Loucy (cell line): ENCODE data around the gene PHF12.
A peak's percentile ranks its signal among the peaks of the same experiment; 100 is the strongest.

Experiments used
- H2AFZ ChIP-seq: fragments of 200-600 bp; sonication (generic); 2 replicates; pipeline ENCODE4 v1.6.0; 2016; ENCODE audit warnings: antibody characterized with exemption, mild to moderate bottlenecking, low read length, moderate library complexity
- H3F3A ChIP-seq: fragments of 200-600 bp; 2 replicates; pipeline ENCODE4 v1.6.0; 2016; ENCODE audit warnings: antibody characterized with exemption, low read depth, mild to moderate bottlenecking
- H3K27me3 ChIP-seq: fragments of 200-600 bp; sonication (generic); 2 replicates; pipeline ENCODE4 v1.6.1; 2014; ENCODE audit warnings: low read length, mild to moderate bottlenecking; ENCODE audit not compliant: insufficient read depth, poor library complexity, severe bottlenecking
- H3K36me3 ChIP-seq: fragments of 200-600 bp; sonication (generic); 2 replicates; pipeline ENCODE4 v1.6.1; 2016; ENCODE audit warnings: low read length; ENCODE audit not compliant: insufficient read depth
- H3K4me1 ChIP-seq: fragments of 200-600 bp; sonication (generic); 2 replicates; pipeline ENCODE4 v1.5.1; 2014; ENCODE audit warnings: low read length, mild to moderate bottlenecking; ENCODE audit not compliant: insufficient read depth, poor library complexity, severe bottlenecking
- H3K4me2 ChIP-seq: fragments of 200-600 bp; sonication (generic); 2 replicates; pipeline ENCODE4 v1.6.0; 2014; ENCODE audit warnings: antibody characterized with exemption, low read length, low read depth, mild to moderate bottlenecking; ENCODE audit not compliant: poor library complexity, severe bottlenecking
- H3K4me3 ChIP-seq: fragments of 200-600 bp; sonication (generic); 2 replicates; pipeline ENCODE4 v1.5.1; 2014; ENCODE audit warnings: low read length, mild to moderate bottlenecking, mixed read lengths; ENCODE audit not compliant: poor library complexity, severe bottlenecking
- H3K79me2 ChIP-seq: fragments of 200-600 bp; sonication (generic); 2 replicates; pipeline ENCODE4 v1.6.1; 2014; ENCODE audit warnings: low read length; ENCODE audit not compliant: insufficient read depth
- H3K9ac ChIP-seq: fragments of 200-600 bp; sonication (generic); 2 replicates; pipeline ENCODE4 v1.6.0; 2014; ENCODE audit warnings: mild to moderate bottlenecking, low read depth, low read length, moderate library complexity; ENCODE audit not compliant: poor library complexity, severe bottlenecking
- H3K9me2 ChIP-seq: fragments of 200-600 bp; sonication (generic); replicated peaks from 2 replicates; pipeline ENCODE4 v1.6.1; 2016; ENCODE audit warnings: low read depth, low read length, mixed read lengths
- H3K9me3 ChIP-seq: fragments of 200-600 bp; sonication (generic); 2 replicates; pipeline ENCODE4 v1.6.1; 2014; ENCODE audit warnings: mild to moderate bottlenecking, antibody characterized with exemption, low read length, low read depth; ENCODE audit not compliant: insufficient read depth
- H4K20me1 ChIP-seq: fragments of 200-600 bp; sonication (generic); 2 replicates; pipeline ENCODE4 v1.6.0; 2014; ENCODE audit warnings: antibody characterized with exemption, low read length, mild to moderate bottlenecking; ENCODE audit not compliant: insufficient read depth, poor library complexity, severe bottlenecking
- CTCF ChIP-seq: fragments of 200-600 bp; sonication (generic); conservative IDR thresholded peaks from 2 replicates; pipeline ENCODE4 v1.5.1; 2014; ENCODE audit warnings: mild to moderate bottlenecking, antibody characterized with exemption, low read length
- EZH2phosphoT487 ChIP-seq: fragments of 200-600 bp; IDR thresholded peaks from 2 replicates; pipeline ENCODE4 v1.6.1; 2018; ENCODE audit warnings: antibody characterized with exemption, mild to moderate bottlenecking, moderate library complexity, borderline replicate concordance

PHF12 gene

GRCh38 chr17:28871056-28871579 is 80.2 kb downstream of the PHF12 start:
- Histone ChIP-seq H3K79me2 (no peaks in the 10 kb centered on the region), H3K4me3 (no peak overlapping the region), H4K20me1 (no peaks in the 10 kb centered on the region), H3K27me3 (no peaks in the 10 kb centered on the region), H3K9me2 (no peaks in the 10 kb centered on the region), H3F3A (no peaks in the 10 kb centered on the region), H3K36me3 (no peaks in the 10 kb centered on the region), H3K9ac (no peak overlapping the region), H3K4me2 (peak overlapping the region; percentile 3), H3K9me3 (no peaks in the 10 kb centered on the region), H2AFZ (peak overlapping the region; percentile 81), H3K4me1 (peaks cover 3% of the 10 kb centered on the region)
- TF ChIP-seq CTCF = no peak
- TF ChIP-seq EZH2phosphoT487 = no peak

- TF ChIP-seq CTCF = no peak
- no peak for TF ChIP-seq EZH2phosphoT487
- no peaks in the 10 kb centered on the region for H4K20me1 ChIP-seq
- H3K27me3 ChIP-seq = no peaks in the 10 kb centered on the region
- H3K36me3 ChIP-seq = no peaks in the 10 kb centered on the region
- H3F3A ChIP-seq = no peaks in the 10 kb centered on the region
- no peak overlapping the region for H3K9ac ChIP-seq
- H3K9me2 ChIP-seq = no peaks in the 10 kb centered on the region
- H3K4me3 ChIP-seq = no peak overlapping the region
- H3K9me3 ChIP-seq = no peaks in the 10 kb centered on the region
- H3K4me2 ChIP-seq = no peak overlapping the region
- H3K4me1 ChIP-seq = peaks cover 3% of the 10 kb centered on the region
- H3K79me2 ChIP-seq = no peaks in the 10 kb centered on the region
- 0 out of 2 replicates have a peak overlapping the region, but pooled peaks have one; percentile 23 for H2AFZ ChIP-seq
Observed at GRCh38 chr17:28867276-28867675, 84.0 kb downstream of the PHF12 start.

- Histone ChIP-seq H4K20me1 (no peaks in the 10 kb centered on the region), H3K4me2 (no peak overlapping the region), H3K9me2 (no peaks in the 10 kb centered on the region), H3F3A (no peaks in the 10 kb centered on the region), H3K36me3 (no peaks in the 10 kb centered on the region), H3K79me2 (no peaks in the 10 kb centered on the region), H3K9ac (no peak overlapping the region), H3K27me3 (no peaks in the 10 kb centered on the region), H3K9me3 (no peaks in the 10 kb centered on the region), H2AFZ (peak overlapping the region; percentile 60; the same call in 1 of the 2 replicates), H3K4me3 (no peak overlapping the region), H3K4me1 (peaks cover 3% of the 10 kb centered on the region)
- TF ChIP-seq EZH2phosphoT487 (no peak), CTCF (no peak)
Observed at GRCh38 chr17:28865946-28866752, 85.2 kb downstream of the PHF12 start.
